Osteoblast (primary cell): ENCODE measurements around the gene TRPV6. TPM values are rescaled to one million over a fixed set of nuclear protein-coding genes. Genes with fewer than 3 reads are reported as not detected.

Experiments used
- DNase-seq: peaks from one replicate; pipeline ENCODE4 v3.0.0; 2011; ENCODE audit warnings: low spot score, mixed read lengths; ENCODE audit not compliant: insufficient read length; ENCODE audit errors: missing footprints
- H2AFZ ChIP-seq: 2 replicates; pipeline ENCODE4 v1.6.0; 2011; ENCODE audit warnings: mild to moderate bottlenecking, low read length
- H3K27ac ChIP-seq: 2 replicates; pipeline ENCODE4 v1.5.1; 2011; ENCODE audit warnings: mild to moderate bottlenecking, low read depth, low read length, moderate library complexity
- H3K27me3 ChIP-seq: 2 replicates; pipeline ENCODE4 v1.6.0; 2012; ENCODE audit warnings: mild to moderate bottlenecking, control low read depth, inconsistent platforms, low read length, moderate library complexity; ENCODE audit not compliant: insufficient read depth
- H3K36me3 ChIP-seq: 2 replicates; pipeline ENCODE4 v1.5.1; 2011; ENCODE audit warnings: mild to moderate bottlenecking, low read length, control low read depth, moderate library complexity; ENCODE audit not compliant: insufficient read depth
- H3K4me1 ChIP-seq: 2 replicates; pipeline ENCODE4 v1.5.1; 2011; ENCODE audit warnings: mild to moderate bottlenecking, low read length, control low read depth, moderate library complexity; ENCODE audit not compliant: insufficient read depth
- H3K4me2 ChIP-seq: 2 replicates; pipeline ENCODE4 v1.6.0; 2011; ENCODE audit warnings: mild to moderate bottlenecking, low read length; ENCODE audit not compliant: insufficient read depth
- H3K4me3 ChIP-seq: fragments of 200-600 bp; sonication (generic); 3 replicates; pipeline ENCODE4 v1.5.1; 2012; ENCODE audit warnings: mild to moderate bottlenecking, low read length, inconsistent platforms; ENCODE audit not compliant: insufficient read depth
- H3K79me2 ChIP-seq: 2 replicates; pipeline ENCODE4 v1.6.0; 2012; ENCODE audit warnings: mild to moderate bottlenecking, low read length, control low read depth, inconsistent platforms; ENCODE audit not compliant: insufficient read depth
- H3K9me3 ChIP-seq: 2 replicates; pipeline ENCODE4 v1.5.1; 2011; ENCODE audit warnings: low read depth, low read length, control low read depth
- H4K20me1 ChIP-seq: 2 replicates; pipeline ENCODE4 v1.6.0; 2012; ENCODE audit warnings: mild to moderate bottlenecking, low read length, control low read depth; ENCODE audit not compliant: insufficient read depth
- CTCF ChIP-seq: IDR thresholded peaks from 2 replicates; pipeline ENCODE4 v1.5.1; 2011; ENCODE audit warnings: mild to moderate bottlenecking, low read depth, low read length, moderate library complexity; ENCODE audit errors: extremely low read depth
- total RNA-seq: library from RNA; depleted of rRNA; stranded (reverse); fragments of >200 nt; gene quantifications from 2 replicates; pipeline ENCODE4 v1.2.3, GENCODE V29; 2012

TRPV6 gene
- total RNA-seq, 1 donor = not detected

- Histone ChIP-seq H4K20me1 (no peaks in the 10 kb centered on the region), H3K36me3 (no peaks in the 10 kb centered on the region), H3K79me2 (no peaks in the 10 kb centered on the region), H3K27me3 (peaks cover 11% of the 10 kb centered on the region), H3K4me2 (no peak overlapping the region), H3K4me3 (no peak overlapping the region), H3K4me1 (no peaks in the 10 kb centered on the region), H3K27ac (no peak overlapping the region), H2AFZ (no peak overlapping the region), H3K9me3 (no peaks in the 10 kb centered on the region)
- TF ChIP-seq CTCF = peak; percentile 79
- no peak for DNase-seq
These were observed 4.6 kb downstream of the TRPV6 start for GRCh38 chr7:142880876-142881505.

GRCh38 chr7:142879060-142879459 is 6.5 kb downstream of the TRPV6 start:
- H3K4me2 ChIP-seq = no peak overlapping the region
- H3K27me3 ChIP-seq = peaks cover 11% of the 10 kb centered on the region
- no peaks in the 10 kb centered on the region for H4K20me1 ChIP-seq
- H3K9me3 ChIP-seq = no peaks in the 10 kb centered on the region
- no peaks in the 10 kb centered on the region for H3K4me1 ChIP-seq
- no peak overlapping the region for H3K4me3 ChIP-seq
- no peak overlapping the region for H2AFZ ChIP-seq
- no peaks in the 10 kb centered on the region for H3K36me3 ChIP-seq
- H3K79me2 ChIP-seq = no peaks in the 10 kb centered on the region
- no peak for TF ChIP-seq CTCF
- DNase-seq = no peak
- no peak overlapping the region for H3K27ac ChIP-seq

- Histone ChIP-seq H3K9me3 (no peaks in the 10 kb centered on the region), H3K27ac (no peak overlapping the region), H2AFZ (no peak overlapping the region), H4K20me1 (no peaks in the 10 kb centered on the region), H3K79me2 (no peaks in the 10 kb centered on the region), H3K27me3 (peaks cover 11% of the 10 kb centered on the region), H3K36me3 (no peaks in the 10 kb centered on the region), H3K4me2 (no peak overlapping the region), H3K4me1 (no peaks in the 10 kb centered on the region), H3K4me3 (no peak overlapping the region)
- DNase-seq = no peak
- TF ChIP-seq CTCF = no peak
These were observed 7.2 kb downstream of the TRPV6 start for GRCh38 chr7:142878315-142878714.

- Histone ChIP-seq H3K9me3 (no peaks in the 10 kb centered on the region), H3K4me1 (no peaks in the 10 kb centered on the region), H3K4me2 (no peak overlapping the region), H3K27ac (no peak overlapping the region), H2AFZ (no peak overlapping the region), H3K27me3 (peaks cover 8% of the 10 kb centered on the region), H3K79me2 (no peaks in the 10 kb centered on the region), H4K20me1 (no peaks in the 10 kb centered on the region), H3K4me3 (no peak overlapping the region), H3K36me3 (no peaks in the 10 kb centered on the region)
- DNase-seq = no peak
- no peak for TF ChIP-seq CTCF
These were observed 8.3 kb downstream of the TRPV6 start for GRCh38 chr7:142876991-142877910.
